Renal pelvis (tissue), 4 donors: ENCODE data around the gene S100PBP. TPM values are rescaled to one million over a fixed set of nuclear protein-coding genes. Genes with fewer than 3 reads are reported as not detected.

ENCODE experiments used
- DNase-seq: peaks from one replicate; pipeline ENCODE4 v3.0.0-alpha.2; 2013
- polyA plus RNA-seq, 3 donors: library from polyadenylated mRNA; unstranded; fragments of 120-200 nt; gene quantifications; one replicate each; pipeline ENCODE4 v1.2.1, GENCODE V29; 2013; ENCODE audit not compliant: insufficient read length in 3 of 3

S100PBP gene
- polyA plus RNA-seq, 3 donors = 24.6 to 43.0 (median 42.1) TPM

GRCh38 chr1:32884726-32885125 is 67.3 kb downstream of the S100PBP start:
- no peak for DNase-seq

DNA sequence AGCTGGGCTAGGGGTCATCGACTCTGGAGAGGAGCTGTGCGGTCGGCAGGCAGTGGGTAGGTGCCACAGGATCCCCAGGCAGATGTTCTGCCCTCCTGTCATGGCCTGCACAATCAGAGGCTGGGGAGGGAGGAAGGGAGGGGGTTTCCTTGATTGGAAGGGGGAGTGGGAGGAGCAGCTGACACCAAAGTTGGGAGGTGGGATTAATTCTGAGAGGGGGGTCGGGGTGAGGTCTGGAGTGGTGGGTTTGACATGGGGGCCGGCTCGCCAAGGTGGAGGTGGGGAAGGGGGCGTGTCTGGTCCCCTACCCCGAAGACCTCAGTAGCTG is 68.2 kb downstream of the S100PBP start:
- no peak for DNase-seq

GRCh38 chr1:32886004-32886827 is 68.8 kb downstream of the S100PBP start, which contains the start of gene HPCA:
Gene HPCA, plus strand, starts transcription at chr1:32886491. Its CDS starts 2,408 bp downstream, at chr1:32888899.
- DNase-seq = peak; percentile 78

DNA sequence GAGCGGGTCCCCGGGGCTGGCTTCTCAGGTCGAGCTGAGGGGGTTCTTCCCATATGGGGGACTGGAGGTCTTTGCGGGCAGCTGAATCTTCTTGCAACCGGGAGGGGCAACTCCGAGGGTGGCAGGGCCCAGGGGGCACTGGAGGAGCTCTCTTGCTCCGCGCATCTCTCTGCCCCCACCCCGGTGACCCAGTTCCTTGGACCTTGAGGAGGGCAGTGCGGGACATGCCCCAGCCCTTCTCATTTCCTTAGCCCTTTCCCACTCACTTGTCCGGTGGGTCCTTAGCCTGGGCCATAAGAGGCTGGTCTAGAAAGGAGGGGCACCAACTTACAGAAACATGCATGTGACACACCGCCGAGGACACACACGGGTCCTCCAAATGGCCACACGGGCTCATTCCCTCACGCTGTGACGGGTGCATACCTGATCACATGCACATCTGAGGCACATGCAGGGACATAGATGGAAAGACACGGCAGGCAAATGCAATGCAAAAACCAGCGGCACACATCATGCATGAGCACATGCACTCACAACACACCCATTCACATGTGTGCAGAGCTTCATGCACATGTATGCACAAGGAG is 69.5 kb downstream of the S100PBP start:
- no peak for DNase-seq

DNA sequence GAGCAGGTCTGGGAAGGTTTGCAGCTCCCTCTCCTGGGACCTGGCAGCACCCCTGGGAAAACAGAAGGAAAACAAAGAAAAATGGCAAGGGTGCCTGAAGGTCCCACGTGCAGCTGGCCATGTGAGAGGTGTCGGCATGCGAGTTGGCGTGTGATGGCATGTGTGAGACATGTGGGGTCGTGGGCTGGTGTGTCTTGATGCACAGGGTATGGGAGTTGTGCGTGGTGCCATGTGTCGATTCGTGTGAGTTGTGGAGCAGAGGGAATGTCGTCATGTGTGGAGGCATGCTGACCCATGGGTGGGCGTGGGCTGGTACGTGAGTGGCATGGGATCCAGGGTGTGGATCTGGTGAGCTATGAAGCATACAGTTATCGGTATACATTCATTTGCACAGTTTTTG is 70.2 kb downstream of the S100PBP start:
- no peak for DNase-seq

DNA sequence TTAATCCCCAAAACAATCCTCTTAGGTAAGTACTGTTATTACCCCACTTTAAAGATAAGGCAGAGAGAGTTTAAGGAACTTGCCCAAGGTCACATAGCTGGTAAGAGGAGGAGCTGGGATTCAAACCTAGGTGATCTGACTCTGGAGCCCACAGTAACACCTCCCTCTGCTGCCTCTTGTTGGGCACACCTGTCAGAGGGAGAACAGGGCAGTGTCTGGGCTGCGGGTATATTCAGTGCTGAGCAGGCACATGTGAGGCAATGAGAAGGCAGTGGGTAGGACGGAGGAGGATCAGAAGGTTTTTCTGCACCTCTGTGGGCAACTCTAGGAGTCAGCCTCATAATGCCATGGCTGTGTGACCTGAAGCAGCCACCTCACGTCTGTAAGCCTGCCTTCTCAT is 70.7 kb downstream of the S100PBP start:
- no peak for DNase-seq

DNA sequence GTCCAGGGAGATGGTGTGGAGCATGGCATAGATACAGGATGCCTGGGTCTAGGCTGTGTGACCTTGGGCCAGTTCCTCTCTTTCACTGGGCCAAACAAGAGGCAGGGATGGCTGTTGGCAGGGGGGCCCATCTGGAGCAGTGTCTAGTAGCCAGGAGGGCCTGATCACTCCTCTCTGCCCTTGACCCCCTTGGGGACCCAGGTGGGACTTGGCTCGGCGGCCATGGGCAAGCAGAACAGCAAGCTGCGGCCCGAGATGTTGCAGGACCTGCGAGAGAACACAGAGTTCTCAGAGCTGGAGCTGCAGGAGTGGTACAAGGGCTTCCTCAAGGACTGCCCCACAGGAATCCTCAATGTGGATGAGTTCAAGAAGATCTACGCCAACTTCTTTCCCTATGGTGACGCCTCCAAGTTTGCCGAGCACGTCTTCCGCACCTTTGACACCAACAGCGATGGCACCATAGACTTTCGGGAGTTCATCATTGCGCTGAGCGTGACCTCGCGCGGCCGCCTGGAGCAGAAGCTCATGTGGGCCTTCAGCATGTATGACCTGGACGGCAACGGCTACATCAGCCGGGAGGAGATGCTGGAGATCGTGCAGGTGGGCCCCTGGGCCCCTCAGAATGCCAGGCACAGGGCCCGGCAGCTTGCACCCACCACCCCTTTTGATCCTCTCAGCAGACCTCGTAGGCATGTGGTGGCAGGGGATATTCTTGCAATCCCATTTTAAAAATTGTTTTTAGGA is 71.4 kb downstream of the S100PBP start:
- no peak for DNase-seq

- DNase-seq = no peak
These were observed 72.4 kb downstream of the S100PBP start for GRCh38 chr1:32889731-32890278.

GRCh38 chr1:32890516-32891240 is 73.2 kb downstream of the S100PBP start:
- no peak for DNase-seq

DNA sequence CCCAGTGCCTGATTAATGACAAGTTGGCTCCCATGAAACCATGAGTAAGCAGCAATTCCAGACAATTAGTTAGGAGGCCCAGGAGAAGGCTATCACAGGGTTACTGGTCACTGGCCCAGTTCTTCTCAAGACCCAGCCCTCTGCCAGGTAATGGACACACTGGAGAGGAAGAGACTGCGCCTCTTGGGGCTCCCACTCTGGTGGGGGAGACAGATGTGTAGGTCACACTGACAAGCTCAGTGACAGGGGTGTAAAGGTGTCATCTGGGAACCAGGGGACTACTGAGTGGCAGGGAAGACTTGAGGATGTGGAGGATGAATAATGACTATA is 73.8 kb downstream of the S100PBP start:
- DNase-seq = no peak

DNA sequence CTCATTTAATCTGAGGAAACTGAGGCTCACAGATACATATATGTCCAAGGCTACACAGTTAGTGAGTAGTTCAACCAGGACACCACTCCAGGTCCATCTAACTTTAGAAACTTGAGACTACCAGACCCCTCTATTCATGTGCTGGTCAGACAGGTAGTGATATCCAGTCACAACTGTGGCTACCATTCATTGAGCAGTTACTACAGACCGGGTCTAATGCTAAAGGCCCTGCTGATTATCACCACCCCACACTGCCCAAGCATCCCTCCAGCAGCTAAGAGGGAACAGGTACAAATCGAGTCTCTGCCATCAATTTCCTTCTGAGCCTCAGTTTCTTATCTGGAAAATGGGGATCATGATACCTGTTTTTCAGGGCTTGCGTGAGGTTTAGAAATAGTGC is 74.2 kb downstream of the S100PBP start:
- no peak for DNase-seq

DNA sequence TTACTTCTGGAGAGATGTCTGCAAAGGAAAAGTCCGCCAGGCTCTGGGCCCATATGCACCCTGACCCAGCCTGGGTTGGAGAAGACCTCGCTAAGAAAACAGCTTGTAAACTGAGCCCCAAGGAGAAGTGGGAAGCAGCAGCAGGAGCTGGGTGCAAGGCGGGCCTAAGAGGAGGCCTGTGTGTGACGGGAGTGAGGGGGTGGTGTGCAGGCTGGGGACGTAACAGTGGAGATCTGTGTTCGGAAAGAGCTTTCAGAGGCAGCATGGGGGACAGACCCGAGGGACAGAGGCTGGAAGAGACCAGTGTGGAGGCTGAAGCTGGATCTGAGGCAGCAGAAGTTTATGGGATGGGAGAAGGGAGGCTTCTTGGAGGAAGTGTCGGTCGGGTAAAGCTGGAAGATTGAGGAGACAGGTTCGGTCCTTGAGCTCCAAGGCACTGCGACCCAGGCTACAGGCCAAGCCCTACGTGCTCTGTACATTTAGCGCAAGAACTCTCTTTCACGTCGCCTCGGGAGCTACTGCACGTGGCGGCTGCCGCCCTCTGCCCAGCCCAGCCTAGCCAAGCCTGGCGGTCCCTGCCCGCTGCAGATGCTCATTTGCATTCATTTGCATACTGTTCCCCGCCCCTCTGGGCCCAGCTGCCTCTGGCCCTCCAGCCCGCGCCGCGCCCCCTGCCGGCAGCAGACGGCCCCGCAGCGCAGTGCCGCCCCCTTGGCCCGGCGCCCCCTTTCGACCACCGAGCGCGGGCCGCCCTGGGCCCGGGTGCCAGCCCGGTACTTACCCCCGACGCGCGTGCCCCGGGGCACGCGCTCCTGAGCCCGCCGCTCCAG is 75.1 kb downstream of the S100PBP start:
- DNase-seq = no peak

- DNase-seq = no peak
These were observed 76.0 kb downstream of the S100PBP start for GRCh38 chr1:32893198-32894018.

- DNase-seq = no peak
These were observed 76.7 kb downstream of the S100PBP start for GRCh38 chr1:32894019-32894600.

GRCh38 chr1:32894681-32895080 is 77.2 kb downstream of the S100PBP start:
- no peak for DNase-seq

DNA sequence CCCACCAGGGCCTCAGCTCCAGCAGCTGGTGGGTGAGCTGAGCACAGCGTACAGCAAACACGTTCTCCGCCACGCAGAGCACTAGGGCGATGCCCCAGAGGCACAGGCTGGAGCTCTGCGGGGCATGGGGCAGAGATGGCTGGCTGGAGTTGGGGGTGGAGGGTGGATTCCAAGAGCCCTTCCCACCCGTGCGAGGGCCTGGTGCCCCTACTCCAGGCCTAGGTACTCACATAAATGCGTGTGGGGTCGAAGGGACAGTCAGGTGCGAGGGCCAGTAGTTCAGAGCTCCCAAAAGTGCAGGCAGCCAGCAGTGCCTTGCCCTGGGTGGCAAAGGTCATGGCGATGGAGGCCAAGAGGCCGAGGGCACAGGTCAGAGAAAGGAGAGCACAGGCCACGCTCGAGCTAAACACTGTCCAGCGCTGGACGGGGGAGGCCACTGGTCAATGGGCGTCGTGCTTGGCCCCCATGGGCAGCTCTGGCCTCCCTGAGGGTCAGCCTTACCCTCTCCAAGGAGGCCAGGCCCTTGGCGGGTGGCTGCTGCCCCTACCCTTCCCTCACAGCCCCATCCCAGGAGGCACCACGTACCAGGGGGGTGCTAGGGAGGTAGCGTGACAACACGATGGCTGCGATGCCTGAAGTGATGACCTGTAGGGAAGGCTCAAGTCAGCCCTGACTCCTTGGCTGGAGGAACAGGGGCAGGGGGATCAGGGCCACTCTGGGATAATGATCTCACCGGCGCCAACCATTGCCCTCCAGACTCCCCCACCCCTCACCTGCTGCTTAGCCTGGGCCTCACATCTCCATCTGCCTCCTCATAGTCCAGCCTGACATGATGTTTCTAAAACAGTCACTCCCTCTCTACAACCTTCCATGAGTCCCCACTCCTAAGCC is 78.1 kb downstream of the S100PBP start:
- no peak for DNase-seq

DNA sequence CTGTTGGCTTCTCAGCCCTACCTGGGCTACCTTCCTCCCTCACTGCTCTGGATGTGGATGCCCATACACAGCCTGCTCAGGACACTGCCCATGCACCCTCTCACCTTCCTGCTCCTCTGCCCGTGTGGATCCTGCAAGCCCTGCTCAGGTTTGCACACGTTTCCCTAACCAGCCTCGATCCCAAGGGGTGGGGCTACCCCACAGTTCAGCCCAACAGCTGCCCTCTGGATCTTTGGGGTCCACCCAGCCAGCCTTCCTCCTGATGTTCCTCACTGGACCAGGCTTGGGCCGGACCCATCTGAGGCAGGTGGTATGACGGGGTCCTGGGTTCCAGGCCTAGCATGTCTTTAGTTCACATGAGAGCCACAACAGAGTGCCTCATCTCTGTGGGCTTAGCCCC is 79.0 kb downstream of the S100PBP start:
- no peak for DNase-seq
